C4-2B (cell line): ENCODE measurements around the gene KRTAP10-2.

Experiments
- H3K27ac ChIP-seq: fragments of 450-650 bp; 2 replicates; pipeline ENCODE4 v1.5.1; 2017
- CTCF ChIP-seq: fragments of 450-650 bp; conservative IDR thresholded peaks from 2 replicates; pipeline ENCODE4 v1.5.1; 2017; ENCODE audit warnings: mild to moderate bottlenecking
- ZFX ChIP-seq: fragments of 450-650 bp; IDR thresholded peaks from 2 replicates; pipeline ENCODE4 v1.6.1; 2017

KRTAP10-2 gene

GRCh38 chr21:44537930-44538911 lies 13.1 kb downstream of the KRTAP10-2 start:
- H3K27ac ChIP-seq: no peak overlapping the region
- TF ChIP-seq CTCF (no peak), ZFX (no peak)

- TF ChIP-seq ZFX (no peak), CTCF (no peak)
- no peak overlapping the region for H3K27ac ChIP-seq
These were observed 15.3 kb downstream of the KRTAP10-2 start for GRCh38 chr21:44535963-44536362.

- no peak overlapping the region for H3K27ac ChIP-seq
- TF ChIP-seq CTCF: no peak
- TF ChIP-seq ZFX: no peak
These were observed 16.6 kb downstream of the KRTAP10-2 start for GRCh38 chr21:44534688-44535087.

- no peak for TF ChIP-seq CTCF
- no peak for TF ChIP-seq ZFX
These were observed 17.2 kb downstream of the KRTAP10-2 start for GRCh38 chr21:44533891-44534627.

GRCh38 chr21:44533121-44533890 lies 18.0 kb downstream of the KRTAP10-2 start:
- no peak overlapping the region for H3K27ac ChIP-seq
- TF ChIP-seq ZFX (no peak), CTCF (no peak)

More at GRCh38 chr21:44533891-44534627, 17.2 kb downstream of the KRTAP10-2 start:
- H3K27ac ChIP-seq: no peak overlapping the region

GRCh38 chr21:44532712-44533111 lies 18.6 kb downstream of the KRTAP10-2 start:
- no peak for TF ChIP-seq CTCF
- no peak for TF ChIP-seq ZFX

More at GRCh38 chr21:44532712-44533111, 18.6 kb downstream of the KRTAP10-2 start:
- H3K27ac ChIP-seq: no peak overlapping the region
